ENCODE results near the gene SSC5D.

DNA sequence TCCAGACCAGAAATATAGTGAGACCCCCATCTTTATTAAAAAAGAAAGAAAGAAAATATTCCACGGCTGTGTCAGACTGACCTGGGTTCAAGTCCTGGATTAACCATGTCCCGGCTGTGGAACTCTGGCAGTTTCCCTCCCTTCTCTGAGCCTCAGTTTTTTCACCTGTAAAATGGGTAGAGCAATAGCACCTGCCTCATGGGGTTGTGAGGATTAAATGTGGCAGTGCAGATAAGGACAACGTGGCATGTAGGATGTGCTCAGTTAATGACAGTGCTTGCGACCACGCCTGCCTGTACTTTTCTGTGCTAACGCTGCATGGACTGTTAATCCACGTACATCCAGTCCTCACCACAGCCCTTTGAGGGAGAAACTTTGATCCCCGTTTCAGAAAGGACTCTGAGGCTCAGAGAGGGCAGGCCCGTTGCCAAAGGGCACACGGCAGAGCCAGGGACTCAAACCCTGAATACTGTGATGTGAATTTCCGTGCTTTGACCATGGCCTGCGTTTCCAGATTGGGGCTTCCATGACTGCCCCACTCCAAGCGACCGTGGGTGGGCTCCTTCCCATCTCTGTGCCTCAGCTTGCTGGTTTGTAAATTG lies 32.6 kb downstream of the SSC5D start:
- TF ChIP-seq, protein P1, sequence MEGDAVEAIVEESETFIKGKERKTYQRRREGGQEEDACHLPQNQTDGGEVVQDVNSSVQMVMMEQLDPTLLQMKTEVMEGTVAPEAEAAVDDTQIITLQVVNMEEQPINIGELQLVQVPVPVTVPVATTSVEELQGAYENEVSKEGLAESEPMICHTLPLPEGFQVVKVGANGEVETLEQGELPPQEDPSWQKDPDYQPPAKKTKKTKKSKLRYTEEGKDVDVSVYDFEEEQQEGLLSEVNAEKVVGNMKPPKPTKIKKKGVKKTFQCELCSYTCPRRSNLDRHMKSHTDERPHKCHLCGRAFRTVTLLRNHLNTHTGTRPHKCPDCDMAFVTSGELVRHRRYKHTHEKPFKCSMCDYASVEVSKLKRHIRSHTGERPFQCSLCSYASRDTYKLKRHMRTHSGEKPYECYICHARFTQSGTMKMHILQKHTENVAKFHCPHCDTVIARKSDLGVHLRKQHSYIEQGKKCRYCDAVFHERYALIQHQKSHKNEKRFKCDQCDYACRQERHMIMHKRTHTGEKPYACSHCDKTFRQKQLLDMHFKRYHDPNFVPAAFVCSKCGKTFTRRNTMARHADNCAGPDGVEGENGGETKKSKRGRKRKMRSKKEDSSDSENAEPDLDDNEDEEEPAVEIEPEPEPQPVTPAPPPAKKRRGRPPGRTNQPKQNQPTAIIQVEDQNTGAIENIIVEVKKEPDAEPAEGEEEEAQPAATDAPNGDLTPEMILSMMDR (IDR thresholded peaks at IDR 0.05), result no peak
- TF ChIP-seq POLR2A (IDR thresholded peaks at IDR 0.05), result no peak

Data from Peyer's patch (tissue), 4 donors.